CD8-positive, alpha-beta memory T cell (primary cell): ENCODE data around the gene ENTPD6. TPM values are rescaled to one million over a fixed set of nuclear protein-coding genes. Genes with fewer than 3 reads are reported as not detected.

Experiments
- CTCF ChIA-PET: fragments of 350-600 bp; sonication (Branson Sonifier 250); formaldehyde crosslinking; loops from one replicate; lab custom pipeline; 2021; ENCODE audit warnings: antibody characterized with exemption; lab: Charles Lee
- POLR2A ChIA-PET: fragments of 350-600 bp; sonication (Branson Sonifier 250); formaldehyde crosslinking; loops from one replicate; lab custom pipeline; 2021; ENCODE audit warnings: antibody characterized with exemption; lab: Charles Lee
- DNase-seq, 5 donors: peaks; one replicate each; pipeline versions ENCODE4 v3.0.0 to v3.0.0-alpha.2; 2020 to 2022; ENCODE audit warnings: mixed read lengths in 1 of 5
- H3K27ac ChIP-seq: one replicate; pipeline ENCODE4 v1.7.0; 2013; ENCODE audit warnings: low read depth, mild to moderate bottlenecking, low read length, moderate library complexity
- H3K27me3 ChIP-seq: 2 replicates; pipeline ENCODE4 v1.7.0; 2013; ENCODE audit warnings: low read length, mild to moderate bottlenecking; ENCODE audit not compliant: insufficient read depth, poor library complexity, severe bottlenecking
- H3K36me3 ChIP-seq: 2 replicates; pipeline ENCODE4 v1.7.0; 2013; ENCODE audit warnings: mild to moderate bottlenecking, low read length, moderate library complexity; ENCODE audit not compliant: insufficient read depth
- H3K4me1 ChIP-seq: 2 replicates; pipeline ENCODE4 v1.7.0; 2013; ENCODE audit warnings: mild to moderate bottlenecking, low read length, moderate library complexity; ENCODE audit not compliant: insufficient read depth
- H3K4me3 ChIP-seq: 2 replicates; pipeline ENCODE4 v1.7.0; 2013; ENCODE audit warnings: mild to moderate bottlenecking, low read length
- H3K9me3 ChIP-seq: 2 replicates; pipeline ENCODE4 v1.7.0; 2013; ENCODE audit warnings: mild to moderate bottlenecking, low read length
- H3K27ac Mint-ChIP-seq, 8 donors: one replicate each; pipeline ENCODE4 v1.8.0; 2020 to 2021; ENCODE audit warnings: mixed read lengths in 8 of 8, mild to moderate bottlenecking in 6 of 8, inconsistent platforms in 3 of 8, moderate library complexity in 3 of 8
- H3K27me3 Mint-ChIP-seq, 2 donors: one replicate each; pipeline ENCODE4 v1.8.0; 2020 to 2021; ENCODE audit warnings: mixed read lengths in 2 of 2, mild to moderate bottlenecking in 1 of 2, moderate library complexity in 1 of 2
- H3K36me3 Mint-ChIP-seq, 3 donors: one replicate each; pipeline ENCODE4 v1.8.0; 2020 to 2021; ENCODE audit warnings: mixed read lengths in 3 of 3, inconsistent platforms in 1 of 3, mild to moderate bottlenecking in 1 of 3
- H3K4me1 Mint-ChIP-seq, 3 donors: one replicate each; pipeline ENCODE4 v1.8.0; 2020 to 2021; ENCODE audit warnings: mixed read lengths in 3 of 3, inconsistent platforms in 1 of 3, mild to moderate bottlenecking in 1 of 3
- H3K4me3 Mint-ChIP-seq, 7 donors: one replicate each; pipeline ENCODE4 v1.8.0; 2020 to 2021; ENCODE audit warnings: mixed read lengths in 7 of 7, mild to moderate bottlenecking in 6 of 7, moderate library complexity in 4 of 7, inconsistent platforms in 2 of 7
- H3K9me3 Mint-ChIP-seq, 5 donors: one replicate each; pipeline ENCODE4 v1.8.0; 2020 to 2022; ENCODE audit warnings: mixed read lengths in 5 of 5, mild to moderate bottlenecking in 3 of 5, moderate library complexity in 2 of 5, inconsistent platforms in 1 of 5
- polyA plus RNA-seq: library from polyadenylated mRNA; unstranded; fragments of 300-500 nt; fragmentation: Illumina TruSeq; gene quantifications from one replicate; pipeline ENCODE4 v1.2.3, GENCODE V29; 2021
- total RNA-seq, 2 experiments: library from RNA; stranded (reverse); gene quantifications; one replicate each; pipeline ENCODE4 v1.2.3, GENCODE V29; 2021

Gene ENTPD6
- total RNA-seq = 10 to 100 TPM; 44.2 to 47.0 TPM
- polyA plus RNA-seq = 36.2 TPM

DNA sequence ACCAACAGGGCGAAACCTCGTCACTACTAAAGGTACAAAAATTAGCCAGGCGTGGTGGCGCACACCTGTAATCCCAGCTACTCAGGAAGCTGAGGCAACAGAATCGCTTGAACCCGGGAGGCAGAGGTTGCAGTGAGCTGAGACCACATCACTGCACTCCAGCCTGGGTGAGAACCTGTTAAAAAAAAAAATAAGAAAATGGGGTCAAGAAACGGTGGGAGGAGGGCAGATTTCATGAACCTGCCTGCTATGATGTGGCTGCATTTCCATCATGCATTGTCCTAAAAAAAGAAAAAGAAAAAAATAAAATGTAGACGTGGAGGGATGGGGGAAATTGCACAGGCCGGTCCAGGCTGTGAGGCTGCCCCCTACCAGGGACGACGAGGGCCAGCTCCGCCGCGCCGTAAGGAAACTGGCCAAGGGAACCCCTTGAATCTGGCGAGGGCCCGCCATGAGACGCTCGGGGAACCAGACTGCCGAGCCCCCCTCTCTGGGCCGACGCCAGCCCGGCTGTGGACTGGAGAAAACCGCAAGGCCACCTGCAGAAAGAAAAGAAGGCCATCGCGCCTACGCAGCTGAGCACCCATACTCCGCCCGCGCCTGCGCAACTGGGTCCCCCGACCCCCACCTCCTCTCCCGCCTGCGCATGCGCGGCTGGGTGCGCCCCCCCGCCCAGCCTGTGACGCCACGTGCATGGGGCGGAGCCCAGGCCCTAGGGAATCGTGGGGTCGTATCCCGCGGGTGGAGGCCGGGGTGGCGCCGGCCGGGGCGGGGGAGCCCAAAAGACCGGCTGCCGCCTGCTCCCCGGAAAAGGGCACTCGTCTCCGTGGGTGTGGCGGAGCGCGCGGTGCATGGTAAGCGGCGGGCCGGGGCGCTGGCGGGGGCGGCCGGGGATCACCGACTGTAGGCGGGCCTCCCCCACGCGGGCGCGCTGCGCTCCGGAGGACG, at the start of gene ENTPD6:
ENTPD6 (plus strand) TSS at position 699 of the 948 bp plus-strand sequence. CDS start 10,825 bp downstream, outside the sequence.
- peaks cover 0 to 1% of the 10 kb centered on the region in 2 donors for H3K27me3 Mint-ChIP-seq
- Histone ChIP-seq H3K27ac (peak within 1 kb of the TSS; percentile 73), H3K9me3 (no peaks in the 10 kb centered on the region), H3K27me3 (peaks cover 5% of the 10 kb centered on the region), H3K36me3 (no peaks in the 10 kb centered on the region), H3K4me3 (peak within 1 kb of the TSS; percentile 75), H3K4me1 (peaks cover 24% of the 10 kb centered on the region)
- peaks cover 0 to 2% (median 1%) of the 10 kb centered on the region in 3 donors for H3K36me3 Mint-ChIP-seq
- DNase-seq = peak; percentile 92 to 97 (median 94)
- ChIA-PET CTCF (interaction anchor here (0.9 to 2.6 kb wide), 7 partner anchors 9 to 201 kb away, joined by 3 to 8 read pairs (median 3); no protein-coding TSS in a partner anchor), POLR2A (interaction anchor here (1.0 to 2.4 kb wide), 5 partner anchors 22 to 212 kb away, joined by 4 to 16 read pairs (median 6); partner anchors contain the start of genes ACSS1, GINS1 and PYGB)
- H3K9me3 Mint-ChIP-seq = no peaks in the 10 kb centered on the region
- peak within 1 kb of the TSS; percentile 82 to 92 (median 88) for H3K4me3 Mint-ChIP-seq
- H3K4me1 Mint-ChIP-seq = peaks cover 39 to 41% (median 39%) of the 10 kb centered on the region in 3 donors
- peak within 1 kb of the TSS; percentile 88 to 97 (median 94) for H3K27ac Mint-ChIP-seq

DNA sequence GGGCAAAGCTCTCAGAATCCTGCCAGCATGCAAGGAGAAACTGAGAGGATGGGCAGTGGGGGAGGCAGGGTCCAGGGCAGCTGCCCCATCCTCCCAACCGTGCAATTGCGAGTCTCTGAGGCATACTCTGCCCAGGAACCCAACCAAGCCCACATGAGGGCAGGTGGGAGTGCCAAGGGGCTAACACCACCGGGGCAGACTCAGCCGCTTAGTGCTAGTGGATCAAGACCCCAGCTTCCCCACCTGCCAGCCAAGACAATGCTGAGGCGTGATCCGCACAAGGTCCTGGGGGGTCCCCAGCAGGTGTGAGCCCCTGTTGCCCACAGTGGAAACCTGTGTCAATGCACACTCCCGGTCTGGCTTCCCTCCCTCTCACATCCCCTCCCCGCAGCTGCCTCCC, 48.5 kb upstream of the ENTPD6 start:
- H3K4me1 Mint-ChIP-seq = peaks cover 6 to 7% (median 6%) of the 10 kb centered on the region in 3 donors

DNA sequence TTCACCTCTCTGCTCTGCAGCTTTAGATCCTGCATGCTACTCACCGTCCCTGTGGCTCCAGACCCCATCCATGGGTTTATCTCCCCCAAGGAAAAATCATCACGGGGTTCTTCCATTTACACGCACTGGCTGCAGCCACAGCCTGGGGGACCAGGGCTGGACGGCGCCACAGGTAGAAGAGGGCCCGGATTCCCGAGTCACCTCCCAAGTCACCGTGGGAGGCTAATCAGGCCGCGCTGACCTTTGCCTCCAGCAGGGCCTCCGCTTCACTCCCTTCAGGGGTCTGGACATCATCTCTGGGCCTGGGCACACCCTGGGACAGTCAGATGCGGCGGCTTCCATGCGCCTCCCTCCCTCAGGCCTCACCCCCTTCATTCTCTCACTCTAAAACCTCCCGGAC, 47.8 kb upstream of the ENTPD6 start:
- ChIA-PET POLR2A (no interaction called here), CTCF (no interaction called here)
- H3K27ac ChIP-seq = no peak overlapping the region
- Mint-ChIP-seq H3K36me3 (peaks cover 0 to 1% (median 0%) of the 10 kb centered on the region in 3 donors), H3K4me3 (peak overlapping the region in 1 of 7 donors; percentile 24), H3K27me3 (peaks cover 2 to 9% of the 10 kb centered on the region in 2 donors), H3K9me3 (no peaks in the 10 kb centered on the region), H3K27ac (no peak overlapping the region), H3K4me1 (peaks cover 6 to 7% (median 6%) of the 10 kb centered on the region in 3 donors)
- no peaks in the 10 kb centered on the region for H3K27me3 ChIP-seq
- H3K4me1 ChIP-seq = peaks cover 6% of the 10 kb centered on the region
- no peak overlapping the region for H3K4me3 ChIP-seq
- no peak for DNase-seq
- no peaks in the 10 kb centered on the region for H3K36me3 ChIP-seq
- H3K9me3 ChIP-seq = no peaks in the 10 kb centered on the region

More for the DNA sequence above, 48.5 kb upstream of the ENTPD6 start:
- DNase-seq = no peak
- H3K9me3 ChIP-seq = no peaks in the 10 kb centered on the region
- ChIA-PET CTCF (no interaction called here), POLR2A (no interaction called here)
- H3K36me3 Mint-ChIP-seq = peaks cover 0 to 1% (median 0%) of the 10 kb centered on the region in 3 donors
- H3K4me3 ChIP-seq = no peak overlapping the region
- H3K27ac ChIP-seq = no peak overlapping the region
- H3K4me1 ChIP-seq = peaks cover 6% of the 10 kb centered on the region
- peak overlapping the region in 1 of 7 donors; percentile 51 for H3K4me3 Mint-ChIP-seq
- no peak overlapping the region for H3K27ac Mint-ChIP-seq
- no peaks in the 10 kb centered on the region for H3K9me3 Mint-ChIP-seq
- peaks cover 2 to 9% of the 10 kb centered on the region in 2 donors for H3K27me3 Mint-ChIP-seq
- H3K27me3 ChIP-seq = no peaks in the 10 kb centered on the region
- H3K36me3 ChIP-seq = no peaks in the 10 kb centered on the region

DNA sequence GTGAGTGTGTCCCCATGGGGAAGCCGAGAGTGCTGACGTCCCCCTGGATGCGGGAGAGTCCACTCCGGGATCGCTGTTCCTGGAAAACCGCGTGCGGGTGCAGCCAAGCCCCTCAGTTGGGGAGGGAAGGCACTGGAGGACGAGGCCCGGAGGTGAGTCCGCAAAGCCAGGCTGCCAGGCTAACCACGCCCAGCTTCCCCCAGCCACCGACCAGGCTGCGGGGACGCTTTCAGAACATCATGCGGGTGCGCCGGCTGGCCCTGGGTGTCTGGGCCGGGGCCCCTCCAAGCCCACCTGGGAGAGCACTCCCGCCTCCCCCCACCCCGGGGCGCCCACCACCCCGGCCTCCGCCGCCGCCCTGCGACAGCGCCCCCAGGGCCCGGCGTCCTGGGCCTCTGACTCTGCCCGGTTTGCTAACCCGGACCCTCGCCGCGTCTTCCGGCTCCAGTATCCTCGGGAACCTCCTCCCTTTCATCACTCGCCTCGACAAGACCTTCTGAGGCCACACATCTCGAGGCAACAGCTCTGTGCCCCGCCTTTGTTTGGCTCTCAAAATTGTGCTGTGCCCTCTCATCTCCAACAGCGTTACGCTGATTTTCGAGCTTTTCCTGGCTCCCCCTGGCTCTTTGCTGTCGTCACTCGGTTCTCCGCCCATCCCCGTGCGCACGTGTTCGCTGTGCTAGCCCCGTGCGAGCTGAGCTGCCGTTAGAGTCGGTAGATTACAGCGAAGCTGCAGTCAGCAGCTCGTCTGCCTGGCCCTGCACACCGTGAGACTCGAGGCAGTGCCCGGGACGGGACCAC, 47.1 kb upstream of the ENTPD6 start:
- peaks cover 0 to 1% (median 0%) of the 10 kb centered on the region in 3 donors for H3K36me3 Mint-ChIP-seq
- H3K4me1 ChIP-seq = peaks cover 6% of the 10 kb centered on the region
- peak; percentile 19 to 77 (median 58) for DNase-seq
- H3K4me1 Mint-ChIP-seq = peaks cover 6 to 7% (median 6%) of the 10 kb centered on the region in 3 donors
- H3K4me3 Mint-ChIP-seq = peak overlapping the region; percentile 73 to 94 (median 91)
- no peaks in the 10 kb centered on the region for H3K36me3 ChIP-seq
- no peaks in the 10 kb centered on the region for H3K9me3 Mint-ChIP-seq
- CTCF ChIA-PET = interaction anchor here (0.9 to 1.3 kb wide), 3 partner anchors 25 to 249 kb away, joined by 3 to 4 read pairs (median 4); no protein-coding TSS in a partner anchor
- H3K9me3 ChIP-seq = no peaks in the 10 kb centered on the region
- no peaks in the 10 kb centered on the region for H3K27me3 ChIP-seq
- peak overlapping the region; percentile 50 for H3K4me3 ChIP-seq
- peak overlapping the region; percentile 0 to 92 (median 76) for H3K27ac Mint-ChIP-seq
- POLR2A ChIA-PET = interaction anchor here (0.5 to 0.8 kb wide), 2 partner anchors 51 to 58 kb away, joined by 3 to 4 read pairs; no protein-coding TSS in a partner anchor
- peaks cover 2 to 9% of the 10 kb centered on the region in 2 donors for H3K27me3 Mint-ChIP-seq
- no peak overlapping the region for H3K27ac ChIP-seq

DNA sequence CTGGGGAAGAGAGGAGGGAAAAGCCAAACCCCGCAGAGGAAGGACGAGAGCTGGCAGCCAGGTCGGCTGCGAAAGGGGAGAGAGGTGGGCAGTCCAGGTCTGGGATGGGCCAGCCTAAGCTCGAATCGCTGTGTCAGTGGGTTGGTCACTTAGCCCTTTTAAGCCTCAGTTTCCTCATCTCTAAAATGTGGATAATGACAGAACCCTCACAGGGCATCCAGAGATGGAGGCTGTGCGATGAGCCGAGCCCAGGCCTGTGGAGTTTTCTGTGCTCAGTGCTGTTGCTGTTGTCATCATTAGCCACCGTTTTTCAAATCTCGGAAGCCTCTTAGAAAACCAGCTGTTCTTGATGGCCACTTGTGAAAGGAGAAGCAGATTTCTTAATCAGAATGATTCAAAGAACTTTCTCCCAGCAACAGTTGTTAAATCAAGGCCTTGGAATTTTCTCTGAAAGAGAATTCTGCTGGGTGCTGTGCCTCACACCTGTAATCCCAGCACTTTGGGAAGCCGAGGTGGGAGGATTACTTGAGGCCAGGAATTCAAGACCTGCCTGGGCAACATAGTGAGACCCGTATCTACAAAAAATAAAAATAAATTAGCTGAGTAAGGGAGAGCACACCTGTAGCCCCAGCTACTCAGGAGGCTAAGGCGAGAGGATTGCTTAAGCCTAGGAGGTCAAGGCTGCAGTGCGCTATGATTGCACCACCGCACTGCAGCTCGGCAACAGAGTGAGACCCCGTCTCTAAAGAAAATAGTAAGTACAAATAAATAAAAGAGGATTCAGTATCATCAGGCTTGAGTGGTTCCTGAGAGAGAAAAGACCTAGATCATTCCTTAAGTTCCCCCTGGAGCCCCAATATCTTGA, 46.3 kb upstream of the ENTPD6 start:
- Mint-ChIP-seq H3K27ac (peak overlapping the region in 7 of 8 donors; percentile 0 to 92 (median 87)), H3K27me3 (peaks cover 2 to 9% of the 10 kb centered on the region in 2 donors), H3K9me3 (no peaks in the 10 kb centered on the region), H3K36me3 (peaks cover 0 to 1% (median 0%) of the 10 kb centered on the region in 3 donors), H3K4me3 (peak overlapping the region; percentile 73 to 94 (median 91)), H3K4me1 (peaks cover 6 to 7% (median 6%) of the 10 kb centered on the region in 3 donors)
- H3K4me3 ChIP-seq = peak overlapping the region; percentile 50
- no peak overlapping the region for H3K27ac ChIP-seq
- POLR2A ChIA-PET = interaction anchor here (0.5 to 0.8 kb wide), 2 partner anchors 59 to 113 kb away, joined by 3 to 4 read pairs; no protein-coding TSS in a partner anchor
- no peaks in the 10 kb centered on the region for H3K27me3 ChIP-seq
- H3K36me3 ChIP-seq = no peaks in the 10 kb centered on the region
- H3K4me1 ChIP-seq = peaks cover 6% of the 10 kb centered on the region
- H3K9me3 ChIP-seq = no peaks in the 10 kb centered on the region
- DNase-seq = no peak
- CTCF ChIA-PET = interaction anchor here (0.9 to 1.3 kb wide), 3 partner anchors 24 to 248 kb away, joined by 3 to 4 read pairs (median 4); no protein-coding TSS in a partner anchor

DNA sequence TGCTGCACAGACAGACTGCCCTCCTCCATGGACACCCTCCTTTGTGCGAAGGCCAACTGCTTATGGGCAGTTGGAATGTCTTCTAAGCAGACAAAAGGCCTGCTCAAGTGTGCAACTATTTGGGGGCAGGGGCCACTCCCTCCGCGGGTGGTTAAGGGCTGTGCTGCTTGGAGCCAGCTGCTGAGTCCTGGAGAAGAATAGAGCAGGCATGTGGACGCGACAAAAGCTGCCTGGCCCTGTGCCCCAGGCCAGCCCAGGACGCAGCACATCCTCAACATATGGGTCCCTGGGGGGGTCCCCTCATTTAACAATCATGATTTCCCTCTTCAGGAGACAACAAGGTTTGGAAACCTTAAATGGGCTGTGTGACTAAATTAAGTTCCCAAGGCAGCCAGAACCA, 45.5 kb upstream of the ENTPD6 start:
- Histone ChIP-seq H3K27ac (no peak overlapping the region), H3K4me1 (peaks cover 6% of the 10 kb centered on the region), H3K36me3 (no peaks in the 10 kb centered on the region), H3K9me3 (no peaks in the 10 kb centered on the region), H3K27me3 (no peaks in the 10 kb centered on the region), H3K4me3 (no peak overlapping the region)
- POLR2A ChIA-PET = no interaction called here
- Mint-ChIP-seq H3K27me3 (peaks cover 2 to 9% of the 10 kb centered on the region in 2 donors), H3K4me3 (peak overlapping the region in 3 of 7 donors; percentile 47 to 64 (median 47)), H3K9me3 (no peaks in the 10 kb centered on the region), H3K27ac (no peak overlapping the region), H3K36me3 (peaks cover 0 to 1% (median 0%) of the 10 kb centered on the region in 3 donors), H3K4me1 (peaks cover 6 to 7% (median 6%) of the 10 kb centered on the region in 3 donors)
- CTCF ChIA-PET = no interaction called here
- DNase-seq = no peak

DNA sequence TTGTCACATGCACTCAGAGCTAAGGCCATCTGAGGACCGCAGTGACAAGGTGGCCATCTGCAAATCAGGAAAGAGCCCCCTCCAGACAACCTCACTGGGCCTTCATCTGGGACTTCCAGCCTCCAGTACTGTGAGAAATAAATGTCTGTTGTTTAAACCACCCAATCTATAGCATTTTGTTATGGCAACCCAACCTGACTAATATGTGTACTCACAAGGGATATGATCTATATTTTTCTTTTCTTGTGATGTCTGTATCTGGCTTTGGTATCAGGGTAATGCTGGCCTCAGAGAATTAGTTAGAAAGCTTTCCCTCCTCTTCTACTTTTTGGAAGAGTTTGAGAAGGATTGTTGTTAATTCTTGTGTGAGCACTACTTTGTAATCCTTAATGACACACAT, 37.5 kb upstream of the ENTPD6 start:
- Histone ChIP-seq H3K4me1 (no peaks in the 10 kb centered on the region), H3K4me3 (no peak overlapping the region), H3K36me3 (no peaks in the 10 kb centered on the region), H3K27me3 (peaks cover 3% of the 10 kb centered on the region), H3K27ac (no peak overlapping the region), H3K9me3 (no peaks in the 10 kb centered on the region)
- Mint-ChIP-seq H3K4me1 (no peaks in the 10 kb centered on the region), H3K4me3 (no peak overlapping the region), H3K36me3 (no peaks in the 10 kb centered on the region), H3K27me3 (peaks cover 7 to 13% of the 10 kb centered on the region in 2 donors), H3K27ac (no peak overlapping the region), H3K9me3 (no peaks in the 10 kb centered on the region)
- POLR2A ChIA-PET = no interaction called here
- CTCF ChIA-PET = no interaction called here
- DNase-seq = no peak
